Measurements from ENCODE around the gene ABHD16A.
A peak's percentile ranks its signal among the peaks of the same experiment; 100 is the strongest.

Gene ABHD16A

DNA sequence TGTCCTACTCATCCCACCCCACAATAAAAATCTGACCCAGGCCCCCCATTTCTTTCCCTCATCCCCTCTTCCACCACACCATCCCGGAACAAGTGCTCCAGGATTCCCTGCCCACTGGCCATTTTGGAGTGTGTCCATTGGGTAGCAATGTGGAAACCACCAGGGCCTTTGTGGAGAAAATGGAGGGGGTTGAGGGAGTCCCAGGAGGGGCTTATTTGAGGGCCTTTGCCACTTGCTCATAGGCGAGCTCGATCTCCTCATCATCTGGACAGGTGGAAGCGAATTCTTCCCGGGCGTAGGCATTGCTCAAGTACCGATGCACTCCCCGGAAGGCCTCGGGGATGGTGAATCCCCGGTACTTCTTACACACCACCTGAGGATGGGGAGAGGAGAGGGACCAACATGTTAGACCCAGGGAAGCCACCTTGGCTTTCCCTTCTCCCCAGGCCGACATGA, 27.5 kb upstream of the ABHD16A start:
- no peak for DNase-seq (ENCODE audit: low spot score)

- DNase-seq (ENCODE audit: low spot score), result peak; percentile 69
Observed at GRCh38 chr6:31729979-31730630, 27.0 kb upstream of the ABHD16A start.

- peak; percentile 82 for DNase-seq (ENCODE audit: low spot score)
Observed at GRCh38 chr6:31729515-31729978, 26.4 kb upstream of the ABHD16A start.

- DNase-seq (ENCODE audit: low spot score), result no peak
Observed at GRCh38 chr6:31728767-31729514, 25.8 kb upstream of the ABHD16A start, which contains the start of gene DDAH2. DDAH2 (minus strand) TSS chr6:31729299; CDS start chr6:31729161, 138 bp downstream.

DNA sequence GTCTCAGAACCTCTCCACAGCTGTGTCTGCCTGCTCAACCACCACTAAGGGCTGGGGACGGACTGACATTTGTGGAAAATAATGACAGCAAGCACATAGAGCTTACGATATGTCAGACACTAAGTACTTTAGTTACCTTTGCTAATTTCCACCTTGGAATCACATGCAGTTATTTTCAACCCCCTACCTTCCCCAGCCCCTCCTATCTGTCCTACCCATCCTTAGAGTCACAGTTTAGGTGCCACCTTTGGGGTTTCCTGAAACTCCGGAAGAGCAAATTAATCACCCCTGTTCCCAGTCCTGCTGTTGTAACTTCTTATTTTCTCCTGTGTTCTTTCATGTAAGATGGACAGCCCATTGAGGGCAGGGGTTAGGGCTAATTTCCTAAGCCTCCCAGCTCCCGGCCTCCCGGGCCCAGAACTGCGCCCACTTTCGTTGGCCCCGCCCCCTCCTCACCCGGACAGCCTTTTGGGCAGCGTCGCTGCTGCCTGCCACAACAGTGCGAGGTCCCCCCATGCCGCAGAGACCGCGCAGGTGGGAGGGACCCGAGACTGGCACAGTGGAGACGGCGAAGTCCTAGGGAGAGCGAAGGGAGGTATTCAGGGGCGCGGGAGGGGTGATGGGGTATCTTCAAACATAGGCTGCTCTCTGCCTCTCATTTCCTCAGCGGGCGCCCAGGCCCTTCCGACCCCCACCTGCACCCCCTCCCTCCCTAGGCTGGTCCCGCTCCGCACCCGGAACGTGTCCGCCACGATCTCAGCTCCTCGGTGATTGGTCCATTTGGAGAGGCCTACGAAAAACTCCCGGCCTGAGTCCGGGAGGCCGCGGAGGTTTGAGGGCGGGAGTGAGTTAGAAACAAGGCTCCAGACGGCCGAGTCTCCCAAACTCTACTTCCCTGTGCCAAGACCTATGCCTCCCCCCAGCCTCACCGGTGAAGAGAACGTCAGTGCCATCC, 24.9 kb upstream of the ABHD16A start:
- DNase-seq (ENCODE audit: low spot score), result no peak

- DNase-seq (ENCODE audit: low spot score), result no peak
Observed at GRCh38 chr6:31727034-31727716, 24.1 kb upstream of the ABHD16A start.

DNA sequence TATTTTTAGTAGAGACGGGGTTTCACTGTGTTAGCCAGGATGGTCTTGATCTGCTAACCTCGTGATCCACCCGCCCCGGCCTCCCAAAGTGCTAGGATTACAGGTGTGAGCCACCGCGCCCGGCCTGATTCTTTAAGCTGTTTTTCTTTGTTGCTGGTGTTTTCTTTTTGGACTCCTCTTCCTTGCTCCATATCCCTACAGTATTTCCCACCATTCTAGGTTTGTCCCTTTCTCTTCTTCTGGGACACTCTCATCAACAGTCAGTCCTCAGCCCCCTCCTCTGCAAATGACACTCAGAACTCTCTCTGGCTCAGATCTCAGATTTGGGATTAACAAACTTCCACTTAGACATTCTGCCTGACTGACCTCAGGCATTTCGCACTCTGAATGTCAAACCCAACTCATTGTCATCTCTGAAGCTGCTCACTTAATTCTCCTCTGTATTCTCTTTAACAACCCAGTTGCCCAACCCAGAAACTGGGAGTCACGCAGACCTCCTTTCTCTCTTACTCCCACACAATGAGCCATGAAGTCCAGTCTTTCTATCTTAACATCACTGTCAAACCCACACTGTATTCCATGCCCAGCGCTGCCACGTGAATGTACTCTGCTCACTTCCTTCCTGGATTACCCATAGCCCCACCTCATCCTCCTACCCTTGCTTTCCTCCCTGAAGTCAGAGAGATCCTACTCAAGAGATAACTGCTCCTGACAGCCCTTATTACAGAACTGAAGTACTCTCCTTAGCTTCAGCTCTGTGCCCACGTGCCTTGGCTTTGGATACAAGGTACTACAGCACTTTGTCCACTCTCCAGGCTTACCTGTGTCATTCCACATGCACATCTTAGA, 22.6 kb upstream of the ABHD16A start:
- DNase-seq (ENCODE audit: low spot score), result no peak

GRCh38 chr6:31723980-31724691, 21.0 kb upstream of the ABHD16A start:
- DNase-seq (ENCODE audit: low spot score), result no peak

GRCh38 chr6:31723245-31723979, 20.3 kb upstream of the ABHD16A start, which contains the start of gene MPIG6B:
MPIG6B (plus strand) TSS chr6:31723373; CDS start chr6:31723384, 11 bp downstream.
- no peak for DNase-seq (ENCODE audit: low spot score)

- no peak for DNase-seq (ENCODE audit: low spot score)
Observed at GRCh38 chr6:31722173-31722572, 19.0 kb upstream of the ABHD16A start.

DNA sequence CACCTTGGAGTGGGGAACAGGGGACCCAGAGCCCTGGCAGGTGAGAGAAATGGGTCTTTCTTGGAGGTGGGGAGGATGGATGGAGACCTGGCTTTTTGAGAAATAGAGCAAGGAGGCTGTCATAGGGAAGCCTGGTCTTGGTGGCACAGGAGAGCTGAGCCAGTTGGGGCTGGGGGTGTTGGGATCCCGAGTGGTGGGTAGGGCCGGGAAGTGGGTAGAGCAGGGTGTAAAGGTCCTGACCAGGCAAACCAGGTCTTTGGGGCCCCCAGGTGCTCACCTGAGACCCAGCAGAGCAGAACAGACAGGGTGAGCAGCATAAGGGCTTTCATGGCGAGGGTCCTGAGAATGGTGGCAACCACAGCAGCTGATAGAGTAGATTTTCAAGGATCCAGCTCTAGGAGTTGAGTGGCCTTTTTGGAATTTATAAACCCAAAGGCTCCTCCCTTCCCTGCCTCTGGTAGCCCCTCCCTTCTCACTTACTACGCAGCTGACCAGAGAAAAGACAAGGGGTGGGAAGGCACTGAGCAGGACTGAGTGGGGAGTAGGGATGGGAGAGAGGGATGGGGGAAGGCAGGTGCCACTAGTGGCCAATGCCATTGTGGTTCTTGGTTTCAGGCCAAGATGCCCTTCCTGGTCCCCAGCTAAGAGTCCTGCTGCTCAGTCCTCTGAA, 18.4 kb upstream of the ABHD16A start, which contains the start of gene LY6G6C:
TSS of gene LY6G6C (minus strand) at position 396 of the 670 bp plus-strand sequence. CDS start at position 329, 67 bp downstream.
- no peak for DNase-seq (ENCODE audit: low spot score)

- no peak for DNase-seq (ENCODE audit: low spot score)
Observed at GRCh38 chr6:31720196-31720770, 17.2 kb upstream of the ABHD16A start.

DNA sequence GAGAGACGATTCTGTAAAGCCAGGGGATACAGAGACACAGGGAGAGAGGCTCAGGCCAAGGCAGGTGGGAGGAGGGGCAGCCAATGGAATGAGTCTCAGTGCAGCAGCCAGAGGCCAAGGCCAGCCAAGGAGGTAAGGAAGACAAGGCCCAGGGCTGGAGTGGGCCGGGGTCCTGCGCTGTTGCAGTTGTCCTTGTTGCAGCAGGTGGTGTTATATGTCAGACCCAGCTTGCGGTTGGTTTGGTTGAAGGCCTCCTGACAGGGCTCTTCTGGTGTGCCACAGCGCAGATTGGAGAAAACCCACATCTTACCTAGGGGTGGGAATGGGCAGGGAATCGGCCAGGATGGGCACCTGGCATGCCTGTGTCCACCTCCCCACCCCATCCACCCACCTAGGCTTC, 15.9 kb upstream of the ABHD16A start:
- no peak for DNase-seq (ENCODE audit: low spot score)

DNA sequence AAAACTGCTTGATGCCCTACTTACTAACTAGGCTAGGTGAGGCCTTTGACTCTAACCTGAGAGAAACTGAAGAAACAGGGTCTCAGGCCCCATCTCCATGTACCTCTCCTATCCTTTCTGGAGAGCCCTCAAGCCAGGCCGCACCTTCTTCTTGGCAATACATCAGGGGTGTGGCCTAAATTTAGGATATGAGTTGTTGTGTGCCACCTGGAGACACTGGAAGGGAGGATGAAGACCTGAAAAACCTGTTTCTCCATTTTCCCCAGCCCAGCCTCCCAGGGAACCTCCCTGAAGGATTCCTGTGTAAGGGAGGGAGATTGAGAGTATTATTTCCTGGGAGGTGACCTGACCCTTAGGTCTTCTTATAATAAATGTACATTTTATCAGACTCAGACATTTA, 15.1 kb upstream of the ABHD16A start:
- DNase-seq (ENCODE audit: low spot score), result no peak

- no peak for DNase-seq (ENCODE audit: low spot score)
Observed at GRCh38 chr6:31717499-31718222, 14.5 kb upstream of the ABHD16A start.

GRCh38 chr6:31715022-31715958, 12.2 kb upstream of the ABHD16A start, which contains the start of gene LY6G6D:
LY6G6D (plus strand) TSS chr6:31715348; CDS start chr6:31715356, 8 bp downstream.
- no peak for DNase-seq (ENCODE audit: low spot score)
